KG1 (cell line): ENCODE measurements around the gene ARHGAP26.
A peak's percentile ranks its signal among the peaks of the same experiment; 100 is the strongest.

Source experiments
- DNase-seq: peaks from one replicate; lab custom pipeline; 2025; lab: John Stamatoyannopoulos, UW

Gene ARHGAP26

DNA sequence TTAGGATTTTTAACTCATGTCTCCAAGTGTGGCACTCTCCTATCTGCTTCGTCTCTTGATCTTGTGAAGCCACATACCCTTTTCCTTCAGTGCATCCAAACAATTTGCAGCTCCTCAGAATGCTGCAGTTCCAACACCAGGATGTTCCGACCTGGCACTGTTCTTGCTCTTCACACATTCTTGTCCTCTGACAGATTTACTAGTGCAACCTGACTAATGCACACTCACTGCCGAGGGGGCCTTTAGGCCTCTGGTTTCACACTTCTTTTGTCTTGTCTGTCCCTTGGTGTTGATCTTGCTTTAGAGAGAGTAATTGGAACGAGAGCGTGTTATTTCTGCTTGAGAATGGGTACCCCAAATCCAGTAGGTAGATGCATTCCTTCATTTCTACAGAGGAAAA, 15.0 kb downstream of the ARHGAP26 start:
- no peak for DNase-seq

DNA sequence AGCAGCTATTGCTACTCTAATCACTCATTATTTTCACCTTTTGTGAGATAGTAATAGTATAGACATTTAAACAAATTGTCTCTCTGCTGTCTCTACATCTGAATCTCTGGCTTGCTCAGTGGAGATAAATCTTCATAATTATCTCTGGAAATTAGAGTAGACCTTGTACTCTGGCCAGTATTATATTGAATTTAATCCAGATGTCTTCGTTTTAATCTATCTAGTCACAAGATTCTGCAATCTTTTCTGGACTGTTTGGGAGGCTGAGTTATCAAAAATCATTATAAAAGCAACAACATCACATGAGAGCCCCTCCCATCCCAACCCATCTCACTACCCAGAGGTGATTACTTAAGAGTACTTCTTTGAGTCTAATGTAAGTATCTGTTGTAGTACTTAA, 19.0 kb downstream of the ARHGAP26 start:
- no peak for DNase-seq

DNA sequence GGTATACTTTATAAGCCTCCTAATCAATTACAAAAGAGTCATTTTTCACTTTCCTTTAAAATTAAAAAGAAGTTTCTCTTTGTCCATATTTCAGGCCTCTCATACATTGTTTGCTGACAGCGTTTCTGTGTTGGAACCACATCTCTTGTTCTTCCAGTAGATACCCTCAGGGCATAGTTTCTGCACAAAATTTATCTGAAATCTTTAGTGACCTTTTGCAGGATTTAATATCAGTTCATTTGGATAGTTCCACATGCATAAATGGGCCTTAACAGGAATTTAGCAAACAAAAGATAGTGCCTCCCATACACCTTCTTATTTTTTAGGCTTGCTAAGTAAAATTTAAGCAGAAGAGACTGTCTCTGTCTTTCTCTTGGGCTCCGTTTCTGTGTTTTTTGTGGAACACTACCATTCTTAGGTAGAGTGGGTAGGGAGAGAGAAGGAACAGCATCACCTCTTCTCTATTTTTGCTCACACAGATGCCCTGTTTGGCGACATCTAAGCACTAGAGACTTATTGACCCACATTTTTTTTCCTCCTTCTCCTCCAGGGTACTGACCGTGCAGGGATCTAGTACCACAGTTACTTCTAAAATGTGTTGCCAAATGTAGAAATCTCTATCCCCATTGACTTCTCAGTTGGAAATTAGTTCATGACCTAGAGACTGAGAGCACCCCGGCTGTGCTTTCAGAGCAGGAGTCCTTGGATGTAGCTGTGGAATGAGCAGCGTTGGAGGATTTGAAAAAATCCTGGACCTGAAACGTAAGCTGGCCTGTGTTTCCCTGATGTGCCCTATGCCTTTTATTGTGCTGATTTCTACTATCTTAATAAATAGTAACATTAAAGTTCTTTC, 22.1 kb downstream of the ARHGAP26 start:
- no peak for DNase-seq

DNA sequence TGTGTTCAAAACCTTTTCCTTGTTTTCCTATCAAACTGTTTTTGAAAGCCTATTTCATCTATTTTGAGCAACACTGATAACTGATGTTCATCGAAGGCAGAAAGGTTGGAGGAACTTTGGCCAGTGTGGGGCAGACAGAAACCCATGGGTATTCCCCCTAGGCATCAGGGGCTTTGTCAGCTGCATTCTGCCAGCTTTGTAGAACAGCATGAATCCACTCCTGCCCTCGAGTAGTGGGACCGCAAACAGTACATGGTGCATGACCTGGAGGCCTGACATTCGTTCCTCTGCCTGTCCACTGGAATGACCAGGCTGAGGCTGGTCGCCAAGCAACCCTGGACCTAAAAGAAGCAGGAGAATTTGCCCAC, 22.7 kb downstream of the ARHGAP26 start:
- DNase-seq, result no peak

DNA sequence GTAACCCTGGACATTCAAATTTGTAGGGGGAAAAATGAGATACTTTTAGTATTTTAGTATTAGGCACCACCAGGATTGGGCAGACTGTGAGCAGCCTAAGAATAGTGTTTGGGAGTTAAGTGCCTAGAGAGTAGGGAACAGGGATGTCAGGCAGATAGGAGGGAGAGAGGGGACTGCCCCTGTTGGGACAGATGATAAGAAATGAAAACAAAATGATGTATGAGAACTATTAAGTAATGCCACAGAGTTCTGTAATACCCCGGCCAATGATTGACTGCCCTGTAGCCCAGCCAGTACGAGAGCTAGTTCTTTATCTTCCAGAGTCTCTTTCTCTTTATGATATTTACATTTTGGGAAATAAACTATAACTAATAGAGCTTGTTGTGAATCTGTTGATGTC, 24.4 kb downstream of the ARHGAP26 start:
- no peak for DNase-seq

DNA sequence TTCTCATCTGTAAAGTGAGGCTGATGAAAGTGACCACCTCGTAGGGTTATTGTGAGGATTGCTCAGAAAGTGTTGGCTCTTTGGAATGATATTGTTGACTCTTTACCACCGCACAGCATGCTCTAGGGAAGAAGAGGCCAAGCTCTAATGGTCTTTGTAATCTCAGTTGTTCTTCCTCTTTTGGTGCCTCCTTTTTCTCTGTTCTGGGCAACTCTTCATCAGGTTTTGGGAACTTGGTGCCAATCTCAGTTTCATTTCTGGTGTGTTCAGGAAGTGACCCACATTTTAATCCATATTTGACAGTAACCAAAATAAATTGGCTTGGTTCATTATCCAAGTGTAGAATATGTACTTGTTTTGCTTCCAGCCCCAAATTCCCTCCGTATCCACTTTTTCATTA, 25.1 kb downstream of the ARHGAP26 start:
- no peak for DNase-seq

DNA sequence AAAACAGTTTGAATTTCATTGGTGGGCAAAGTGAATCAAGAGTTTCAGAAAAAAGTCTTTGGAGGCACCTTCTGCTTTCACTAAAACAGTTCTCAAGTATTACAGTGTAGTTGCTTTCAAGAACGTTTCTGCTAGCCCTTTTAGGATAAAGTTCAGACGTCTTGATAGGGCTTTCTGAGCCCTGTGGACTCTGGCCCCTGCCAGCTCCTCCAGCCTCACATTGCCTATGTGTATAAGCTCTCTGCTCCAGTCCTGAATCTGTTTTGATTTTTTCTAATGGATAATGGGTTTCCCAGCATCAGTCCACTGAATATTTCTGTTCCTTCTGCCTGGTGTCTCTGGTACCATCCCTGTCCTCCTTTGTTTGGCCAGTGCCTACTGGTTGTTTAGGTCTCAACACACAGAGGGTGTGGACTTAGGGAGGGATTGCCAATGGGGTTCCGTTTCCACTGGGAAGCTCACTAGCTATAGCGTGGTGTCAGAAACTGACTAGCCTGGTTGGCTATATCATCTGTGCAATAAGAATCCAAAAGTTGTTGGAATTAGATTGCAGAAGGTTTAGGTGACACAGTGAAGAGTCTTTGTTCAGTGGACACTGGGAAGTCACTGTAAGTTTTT, 26.4 kb downstream of the ARHGAP26 start:
- no peak for DNase-seq

DNA sequence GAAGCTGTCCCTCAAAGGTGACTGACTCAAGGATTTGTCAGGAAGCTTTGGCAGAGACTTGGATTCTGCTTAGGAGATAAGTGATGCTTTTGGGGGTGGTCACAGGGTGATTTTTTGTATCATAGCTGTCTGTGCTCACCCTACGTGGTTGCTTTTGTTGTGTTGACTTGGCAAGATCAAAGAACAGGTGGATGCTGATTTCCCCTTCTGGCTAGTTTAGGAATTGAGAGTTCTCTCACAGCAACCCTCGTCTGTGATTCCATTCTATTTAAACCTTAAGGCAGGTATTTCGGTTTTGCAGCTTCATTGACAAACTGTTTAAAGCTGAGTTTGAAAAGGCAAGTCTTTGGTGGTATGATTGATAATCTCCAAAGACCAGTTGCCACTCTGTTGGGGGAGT, 27.2 kb downstream of the ARHGAP26 start:
- no peak for DNase-seq

DNA sequence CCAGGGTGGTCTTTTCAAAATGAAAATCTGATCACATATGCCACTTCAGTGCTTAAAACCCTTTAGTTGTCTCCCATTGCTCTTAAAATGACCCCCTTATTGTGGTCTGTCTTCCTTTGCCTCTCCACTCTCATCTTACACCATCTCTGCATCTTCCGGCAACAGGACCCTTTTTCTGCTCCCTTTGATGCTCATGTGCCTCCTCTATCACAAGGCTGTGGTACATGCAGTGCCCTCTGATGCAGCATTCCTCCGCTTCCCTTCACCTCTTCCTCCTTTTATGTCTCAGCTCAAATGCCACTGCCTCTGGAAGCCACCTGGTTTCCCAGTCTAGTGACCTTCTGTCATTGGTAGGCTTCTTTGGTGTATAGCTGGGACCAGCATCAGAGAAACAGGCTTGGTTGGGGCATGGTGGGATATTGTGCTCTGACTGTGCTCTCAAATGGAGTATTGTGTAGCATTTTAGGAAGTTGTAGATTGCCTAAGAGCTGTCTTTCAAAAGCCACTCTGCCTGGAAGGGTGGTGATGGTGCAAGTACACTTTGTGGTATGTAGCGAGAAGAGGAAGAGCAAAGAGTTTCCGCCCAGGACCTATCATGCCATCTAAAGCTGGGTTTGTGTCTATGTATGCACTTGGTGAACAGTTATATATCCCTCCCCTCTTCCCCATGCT, 28.1 kb downstream of the ARHGAP26 start:
- peak; percentile 48 for DNase-seq

DNA sequence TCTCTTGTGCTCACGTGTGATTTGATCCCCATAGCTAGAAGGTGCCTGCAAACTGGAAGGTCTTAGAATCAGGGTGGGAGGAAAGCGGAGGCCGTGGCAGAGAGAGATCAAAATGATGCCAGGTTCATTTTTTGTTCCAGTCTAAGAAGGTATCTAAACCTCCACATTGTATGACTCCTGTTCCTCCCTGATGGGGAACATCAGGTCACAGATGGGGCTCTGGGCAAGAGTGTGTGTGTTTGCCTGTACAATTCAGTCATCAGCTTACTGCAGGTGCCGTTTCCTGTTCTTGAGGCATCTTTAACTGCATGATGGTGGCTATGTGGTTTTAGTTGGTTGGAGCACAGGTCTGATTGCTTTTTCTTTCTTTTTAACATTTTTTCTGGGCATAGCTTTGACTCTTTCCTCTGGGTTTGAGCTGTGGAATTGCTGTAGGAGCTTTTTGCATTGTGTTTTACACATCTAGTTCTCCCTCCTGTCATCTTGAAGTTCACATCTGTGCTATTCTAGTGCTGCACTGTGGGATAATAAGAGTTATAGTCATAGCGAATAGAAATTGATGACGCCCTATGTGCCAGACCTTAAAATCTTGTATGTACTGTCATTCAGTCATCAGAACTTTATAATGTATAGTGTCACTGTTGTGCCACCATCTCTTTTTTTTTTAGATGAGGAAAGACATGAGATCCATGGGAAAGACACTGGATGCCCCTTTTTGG, 30.8 kb downstream of the ARHGAP26 start:
- no peak for DNase-seq

DNA sequence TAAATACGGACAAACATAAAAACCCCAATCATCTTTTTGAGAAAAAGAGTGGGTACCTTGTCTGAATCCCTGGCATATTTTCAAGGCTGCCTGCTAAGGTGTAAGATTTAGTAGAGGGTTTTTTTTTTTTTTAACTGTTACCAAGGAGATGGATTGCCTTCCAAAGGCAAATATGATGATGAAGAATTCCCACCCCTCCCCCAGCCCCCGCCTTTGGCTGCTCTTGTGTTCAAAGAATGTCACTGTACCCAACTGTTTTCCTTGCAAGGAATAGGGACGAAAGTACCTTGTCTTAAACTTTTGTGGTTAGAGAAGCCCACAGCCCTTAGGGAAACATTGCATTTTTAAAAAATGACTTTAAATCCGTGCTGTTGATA, 31.3 kb downstream of the ARHGAP26 start:
- no peak for DNase-seq

DNA sequence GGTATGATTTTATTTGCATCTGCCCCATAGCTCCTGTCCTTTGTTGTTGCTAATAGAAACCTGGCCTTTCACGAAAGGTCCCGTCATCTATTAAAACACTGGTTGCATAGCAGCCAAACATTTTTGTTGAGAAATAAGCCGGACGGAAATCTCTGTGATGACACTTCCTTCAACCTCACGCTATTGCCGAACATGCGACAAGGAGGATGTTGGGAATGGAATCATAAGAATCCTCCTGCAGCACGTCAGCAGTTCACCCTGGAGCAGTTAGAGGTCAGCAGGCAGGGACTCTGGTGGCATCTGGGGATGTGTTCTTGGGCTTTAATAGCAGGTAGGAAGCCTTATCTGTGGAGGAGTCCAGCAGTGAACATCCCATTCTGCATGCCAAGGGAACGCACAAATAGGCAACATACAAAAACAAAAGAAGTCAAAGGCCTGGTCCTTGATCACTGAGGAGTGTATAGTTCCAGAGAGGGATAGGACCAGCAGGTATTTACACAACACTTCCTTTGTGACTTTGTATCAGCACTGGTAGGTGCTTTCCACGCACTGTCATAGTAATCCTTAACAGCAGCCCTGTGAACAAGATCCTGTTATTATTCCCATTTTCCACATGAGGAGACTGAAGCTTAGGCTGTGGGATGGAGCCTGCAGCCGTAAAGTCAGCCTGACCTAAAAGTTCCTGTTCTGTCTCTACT, 33.4 kb downstream of the ARHGAP26 start:
- DNase-seq, result no peak

DNA sequence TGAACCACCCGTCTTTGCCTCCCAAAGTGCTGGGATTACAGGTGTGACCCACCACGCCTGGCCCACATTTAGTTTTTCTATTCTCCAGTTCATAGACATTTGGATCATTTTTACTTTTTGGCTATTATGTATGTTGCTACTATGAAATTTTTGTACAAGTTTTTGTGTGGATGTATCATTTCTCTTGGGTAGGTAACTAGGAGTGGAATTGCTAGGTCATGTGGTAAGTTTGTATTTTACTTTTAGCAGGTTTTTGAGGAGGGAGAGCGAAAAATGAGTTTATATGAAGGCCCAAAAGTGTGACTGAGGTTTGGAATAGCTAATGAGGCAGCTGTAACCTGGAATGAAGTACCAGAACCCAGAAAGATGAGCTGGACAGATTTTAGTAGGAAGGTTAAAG, 35.2 kb downstream of the ARHGAP26 start:
- no peak for DNase-seq

DNA sequence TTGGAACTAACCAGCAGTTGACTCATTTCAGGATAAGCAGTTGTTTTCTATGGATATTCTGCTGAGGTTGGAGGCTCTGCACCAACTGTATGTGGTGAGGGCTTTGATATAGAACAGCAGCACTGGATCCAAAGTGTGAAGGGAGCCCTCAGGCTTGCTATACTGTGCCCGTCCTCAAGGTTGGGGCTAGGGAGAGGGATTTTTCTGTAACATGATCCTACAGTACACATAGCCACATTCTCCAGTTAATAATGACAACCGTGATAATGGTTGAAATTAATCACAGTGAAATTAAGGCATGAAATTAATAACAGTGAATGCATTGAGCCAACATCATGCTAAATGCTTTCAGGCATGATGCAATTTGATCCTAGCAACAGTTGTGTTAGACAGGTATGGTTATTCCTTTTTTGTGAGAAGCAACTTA, 36.7 kb downstream of the ARHGAP26 start:
- DNase-seq, result no peak

DNA sequence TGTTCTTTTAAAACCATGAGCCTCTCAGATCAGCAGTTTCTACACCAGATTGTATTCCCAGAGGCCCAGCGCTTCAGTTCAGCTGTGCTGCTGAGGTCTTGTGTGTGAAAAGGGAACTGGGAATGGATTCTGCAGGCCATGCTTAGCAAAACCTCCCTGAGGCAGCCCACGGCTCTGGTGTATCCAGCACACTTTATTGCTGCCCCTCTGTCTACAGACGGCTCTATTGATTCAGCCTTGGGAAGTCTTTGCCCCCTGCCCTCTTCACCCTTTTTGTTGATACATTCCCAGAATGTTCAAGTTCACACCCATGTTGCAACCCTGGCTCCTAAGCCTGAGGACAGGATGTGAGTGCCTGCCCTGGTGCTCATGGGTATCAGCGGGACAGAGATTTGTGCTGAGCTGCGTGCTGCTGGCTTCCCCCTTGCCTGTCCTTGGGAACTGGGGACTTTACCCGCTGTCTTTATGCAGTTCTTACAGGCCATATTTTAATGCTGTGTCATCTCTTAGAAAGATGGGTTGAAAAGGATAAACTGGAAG, 37.3 kb downstream of the ARHGAP26 start:
- no peak for DNase-seq

DNA sequence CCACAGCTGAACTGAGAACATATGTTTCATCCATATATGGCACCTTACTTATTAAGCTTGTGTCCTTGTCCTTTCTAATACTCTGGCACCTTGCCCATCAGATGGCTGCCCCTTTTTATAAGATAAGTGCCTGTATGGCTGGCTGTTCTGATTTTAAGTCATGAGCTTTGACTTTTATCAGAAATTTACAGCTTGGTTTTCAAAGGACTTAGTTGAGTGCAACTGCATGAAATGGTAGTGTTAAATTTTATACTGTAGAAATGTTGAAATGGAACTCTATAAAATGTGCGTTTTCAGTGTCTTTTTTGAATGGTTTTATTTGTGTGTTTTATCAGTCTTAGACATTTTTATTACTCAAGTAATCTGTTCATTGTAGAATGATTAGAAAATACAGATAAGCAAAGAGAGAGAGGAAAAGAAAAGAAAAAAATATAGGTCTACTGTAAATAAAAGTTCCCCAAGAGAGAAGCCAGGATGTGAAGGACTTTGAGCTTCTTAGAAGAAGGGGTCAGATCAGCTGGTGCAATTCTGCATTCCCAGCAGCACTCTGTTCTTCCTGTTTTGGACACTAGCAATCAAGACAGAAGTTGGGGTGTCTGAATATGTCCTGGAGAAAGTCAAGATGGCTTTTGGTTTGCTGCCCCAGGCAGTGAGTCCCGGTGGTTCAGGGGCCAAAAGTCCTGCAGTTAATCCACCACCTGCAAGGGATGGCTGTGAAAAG, 38.9 kb downstream of the ARHGAP26 start:
- DNase-seq, result no peak

DNA sequence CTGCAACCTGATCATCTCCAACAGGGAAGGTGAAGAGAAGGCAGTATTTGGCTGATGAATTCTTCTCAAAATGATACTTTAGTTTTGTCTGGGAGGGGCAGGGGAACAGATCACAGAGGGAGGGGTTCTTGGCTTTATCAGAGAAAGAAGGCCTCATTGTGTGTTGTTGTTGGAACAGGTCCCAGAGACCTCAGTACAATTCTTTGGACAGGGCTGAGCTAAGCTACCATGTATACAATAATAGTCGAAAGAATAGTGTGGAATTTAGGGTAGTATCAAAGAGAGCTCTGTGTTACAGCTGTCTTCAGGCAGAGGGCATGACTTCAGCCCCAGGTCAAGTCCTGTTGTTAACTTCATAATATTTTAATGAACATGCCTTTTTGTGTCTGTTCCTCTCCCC, 39.9 kb downstream of the ARHGAP26 start:
- DNase-seq, result no peak

DNA sequence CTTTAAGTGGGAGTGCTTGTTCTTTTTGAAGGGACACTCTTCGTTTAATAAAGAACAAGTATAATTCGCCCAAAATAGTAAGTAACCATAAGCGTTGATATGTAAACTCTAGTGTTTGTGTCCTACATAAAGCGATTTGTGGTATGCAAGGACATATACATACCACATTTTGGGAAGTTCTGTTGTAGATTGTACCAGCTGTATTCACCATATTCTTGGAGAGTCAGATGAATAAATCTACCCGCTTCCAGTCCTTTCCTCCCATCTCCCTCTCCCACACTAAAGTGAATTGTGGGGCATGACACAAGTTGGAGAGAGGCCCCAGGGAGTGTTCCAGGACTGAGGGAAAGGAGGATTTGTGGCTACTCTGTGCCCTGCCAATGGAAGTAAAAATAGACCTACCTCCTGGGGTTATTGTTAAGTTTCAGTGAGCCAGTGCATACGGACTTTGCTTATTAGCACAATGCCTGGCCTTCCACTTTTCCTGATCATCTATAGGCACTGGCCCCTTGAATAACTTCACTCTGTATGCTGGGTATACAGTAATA, 40.6 kb downstream of the ARHGAP26 start:
- no peak for DNase-seq

DNA sequence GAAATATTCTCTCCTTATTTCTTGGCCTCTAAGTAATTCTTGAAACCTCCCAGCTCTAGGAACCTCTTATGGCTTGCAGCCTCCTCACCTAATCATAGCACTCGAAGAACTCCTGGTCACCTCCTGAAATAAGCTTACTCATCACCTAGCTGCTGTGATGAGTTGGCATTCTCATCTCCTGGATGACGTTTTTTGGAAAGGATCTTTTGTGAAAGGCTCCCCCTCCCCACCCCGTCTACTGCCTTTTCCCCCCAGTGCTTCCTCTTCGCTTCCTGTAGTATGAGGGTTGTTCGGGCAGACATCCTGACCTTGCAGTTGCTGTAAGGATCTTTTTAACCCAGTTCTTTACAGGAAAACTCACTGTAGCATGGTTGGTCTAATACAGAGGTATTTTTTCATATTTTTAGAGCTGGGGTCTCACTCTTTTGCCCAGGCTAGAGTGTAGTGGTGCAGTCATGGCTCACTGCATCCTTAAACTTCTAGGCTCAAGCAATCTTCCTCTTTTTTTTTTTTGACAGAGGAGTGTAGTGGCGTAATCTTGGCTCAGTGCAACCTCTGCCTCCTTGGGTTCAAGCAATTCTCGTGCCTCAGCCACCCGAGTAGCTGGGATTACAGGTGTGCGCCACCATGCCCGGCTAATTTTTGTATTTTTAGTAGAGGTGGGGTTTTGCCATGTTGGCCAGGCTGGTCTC, 41.8 kb downstream of the ARHGAP26 start:
- DNase-seq, result no peak

DNA sequence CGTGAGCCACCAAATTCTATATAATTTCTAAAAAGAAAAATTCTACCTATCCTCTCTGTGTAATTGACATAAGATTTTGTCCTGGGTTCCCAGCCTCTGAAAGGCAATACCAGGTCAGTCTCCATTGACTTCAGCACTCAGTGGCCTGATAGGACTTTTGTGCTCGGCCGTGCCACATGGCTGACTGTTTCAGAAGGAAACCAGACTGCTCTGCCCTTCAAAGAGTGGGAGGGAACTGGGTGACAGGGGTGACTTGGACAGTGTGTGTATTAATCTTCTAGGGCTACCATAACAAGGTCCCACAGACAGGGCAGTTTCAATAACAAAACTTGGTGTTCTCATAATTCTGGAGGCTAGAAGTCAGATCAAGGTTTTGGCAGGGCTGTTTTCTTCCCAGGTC, 43.0 kb downstream of the ARHGAP26 start:
- DNase-seq, result no peak
